Kidney capillary endothelial cell (primary cell): Measurements from ENCODE around the gene CPSF7.
"Not testable (repeated sequence)": the region's sequence is repeated elsewhere in the genome, so short reads cannot be mapped to it uniquely, and the experiment has no call there.

Source experiments
- DNase-seq: peaks from one replicate; pipeline ENCODE4 v3.0.0-alpha.2; 2018; ENCODE audit warnings: low spot score

Gene CPSF7

GRCh38 chr11:61437496-61437895 is 7.7 kb upstream of the CPSF7 start:
- no peak for DNase-seq

- DNase-seq, result not testable (repeated sequence)
These were observed 1.1 kb upstream of the CPSF7 start for GRCh38 chr11:61430839-61431238.

- peak; percentile 61 for DNase-seq
These were observed 457 bp downstream of the CPSF7 start for GRCh38 chr11:61429346-61429690.

- DNase-seq, result no peak
These were observed 4.2 kb downstream of the CPSF7 start for GRCh38 chr11:61425367-61426131.

GRCh38 chr11:61422226-61422625 is 7.5 kb downstream of the CPSF7 start:
- no peak for DNase-seq

- no peak for DNase-seq
These were observed 11.6 kb downstream of the CPSF7 start for GRCh38 chr11:61418136-61418535.

GRCh38 chr11:61417670-61418069 is 12.1 kb downstream of the CPSF7 start:
- DNase-seq, result no peak

- DNase-seq, result no peak
These were observed 12.8 kb downstream of the CPSF7 start for GRCh38 chr11:61416941-61417340.

GRCh38 chr11:61415381-61415780 is 14.4 kb downstream of the CPSF7 start:
- no peak for DNase-seq

- DNase-seq, result peak; percentile 31
These were observed 15.2 kb downstream of the CPSF7 start for GRCh38 chr11:61414547-61414946.

- no peak for DNase-seq
These were observed 16.3 kb downstream of the CPSF7 start for GRCh38 chr11:61413496-61413895.

- DNase-seq, result no peak
These were observed 18.2 kb downstream of the CPSF7 start for GRCh38 chr11:61411589-61411988.

GRCh38 chr11:61406991-61407728 is 22.6 kb downstream of the CPSF7 start:
- DNase-seq, result no peak

GRCh38 chr11:61406067-61406466 is 23.7 kb downstream of the CPSF7 start:
- DNase-seq, result no peak

GRCh38 chr11:61404641-61405040 is 25.1 kb downstream of the CPSF7 start:
- no peak for DNase-seq

- no peak for DNase-seq
These were observed 25.7 kb downstream of the CPSF7 start for GRCh38 chr11:61404103-61404502.

- no peak for DNase-seq
These were observed 26.1 kb downstream of the CPSF7 start for GRCh38 chr11:61403658-61404057.

- no peak for DNase-seq
These were observed 28.2 kb downstream of the CPSF7 start for GRCh38 chr11:61401573-61401972.

GRCh38 chr11:61401173-61401572 is 28.6 kb downstream of the CPSF7 start:
- DNase-seq, result no peak

- no peak for DNase-seq
These were observed 36.7 kb downstream of the CPSF7 start for GRCh38 chr11:61392981-61393595.

GRCh38 chr11:61390161-61390560 is 39.6 kb downstream of the CPSF7 start:
- DNase-seq, result no peak

- DNase-seq, result no peak
These were observed 45.2 kb downstream of the CPSF7 start for GRCh38 chr11:61384271-61385242.
